H1 (cell line): ENCODE measurements around the gene WDFY4. TPM values are rescaled to one million over a fixed set of nuclear protein-coding genes. Genes with fewer than 3 reads are reported as not detected.

Experiments used
- CTCF ChIA-PET: fragments of 300-600 bp; sonication (Branson Sonifier 250); formaldehyde crosslinking; loops from one replicate; lab custom pipeline; 2021; ENCODE audit not compliant: partially characterized antibody; lab: Charles Lee
- POLR2A ChIA-PET: fragments of 300-600 bp; sonication (Branson Sonifier 250); formaldehyde crosslinking; loops from one replicate; lab custom pipeline; 2021; ENCODE audit warnings: inconsistent platforms; ENCODE audit not compliant: partially characterized antibody; lab: Charles Lee
- DNase-seq, 2 experiments: peaks; one replicate each; pipeline versions ENCODE4 v3.0.0 to v3.0.0-alpha.2; 2010 to 2022; ENCODE audit warnings: low spot score in 2 of 2, low read depth in 1 of 2, mixed read lengths in 1 of 2
- FAIRE-seq: peaks from 2 replicates; lab custom pipeline; 2011; peaks lifted over from hg19 to GRCh38; lab: Jason Lieb, UNC
- H2AFZ ChIP-seq: 2 replicates; pipeline ENCODE4 v1.8.1; 2012; ENCODE audit warnings: low read length, inconsistent platforms
- H2AK5ac ChIP-seq: 2 replicates; pipeline ENCODE4 v1.6.1; 2013; ENCODE audit warnings: low read depth, low read length
- H2BK120ac ChIP-seq: replicated peaks from 2 replicates; pipeline ENCODE3; 2013; ENCODE audit warnings: low read depth, low read length, inconsistent platforms
- H2BK12ac ChIP-seq: 2 replicates; pipeline ENCODE4 v1.6.1; 2013; ENCODE audit warnings: low read depth, low read length
- H2BK15ac ChIP-seq: 2 replicates; pipeline ENCODE4 v1.6.1; 2013; ENCODE audit warnings: low read length
- H2BK20ac ChIP-seq: 2 replicates; pipeline ENCODE4 v1.6.1; 2013; ENCODE audit warnings: low read length
- H2BK5ac ChIP-seq: 2 replicates; pipeline ENCODE4 v1.6.1; 2013; ENCODE audit warnings: low read depth, low read length
- H3K14ac ChIP-seq: 2 replicates; pipeline ENCODE4 v1.6.1; 2013; ENCODE audit warnings: inconsistent platforms; ENCODE audit not compliant: insufficient read length
- H3K18ac ChIP-seq: 2 replicates; pipeline ENCODE4 v1.6.1; 2013; ENCODE audit warnings: low read length; ENCODE audit errors: extremely low read depth
- H3K23ac ChIP-seq: 2 replicates; pipeline ENCODE4 v1.6.1; 2013; ENCODE audit warnings: inconsistent platforms; ENCODE audit not compliant: insufficient read length
- H3K23me2 ChIP-seq: 2 replicates; pipeline ENCODE4 v1.6.1; 2013; ENCODE audit warnings: low read depth, low read length
- H3K27ac ChIP-seq: 2 replicates; pipeline ENCODE4 v1.6.1; 2011; ENCODE audit warnings: low read depth, low read length, inconsistent platforms
- H3K27me3 ChIP-seq, 4 experiments: replicated peaks in 1 of 4; 1 replicate in 1 of 4; 2 replicates in 3 of 4; pipeline versions ENCODE4 v1.6.1 to v1.8.1; 2011 to 2013; ENCODE audit warnings: low read length in 3 of 4, mild to moderate bottlenecking in 3 of 4, inconsistent platforms in 2 of 4, mixed read lengths in 2 of 4, moderate library complexity in 1 of 4; ENCODE audit not compliant: control insufficient read depth in 3 of 4, insufficient read depth in 3 of 4; ENCODE audit errors: extremely low read depth in 1 of 4
- H3K36me3 ChIP-seq, 4 experiments: 2 replicates each; pipeline versions ENCODE4 v1.6.1 to v1.8.1; 2011 to 2013; ENCODE audit warnings: mild to moderate bottlenecking in 4 of 4, low read length in 3 of 4, moderate library complexity in 2 of 4, control low read depth in 1 of 4, inconsistent platforms in 1 of 4; ENCODE audit not compliant: insufficient read depth in 4 of 4, control insufficient read depth in 2 of 4
- H3K4ac ChIP-seq: replicated peaks from 2 replicates; pipeline ENCODE3; 2013; ENCODE audit warnings: low read length, low read depth, mixed read lengths, inconsistent platforms; ENCODE audit not compliant: insufficient read length
- H3K4me1 ChIP-seq, 4 experiments: replicated peaks in 1 of 4; 1 replicate in 1 of 4; 2 replicates in 3 of 4; pipeline versions ENCODE4 v1.6.1 to v1.8.1; 2011 to 2013; ENCODE audit warnings: low read length in 3 of 4, inconsistent platforms in 2 of 4, mixed read lengths in 1 of 4; ENCODE audit not compliant: insufficient read depth in 4 of 4, control insufficient read depth in 3 of 4
- H3K4me2 ChIP-seq, 2 experiments: 2 replicates each; pipeline versions ENCODE4 v1.6.1 to v1.8.1; 2011 to 2013; ENCODE audit warnings: low read depth in 2 of 2, low read length in 2 of 2, control low read depth in 1 of 2, inconsistent platforms in 1 of 2, mild to moderate bottlenecking in 1 of 2; ENCODE audit not compliant: insufficient read depth in 1 of 2
- H3K4me3 ChIP-seq, 4 experiments: fragments of 200-600, 300-600 bp in 1 of 4; sonication (generic), shearing (Covaris generic), sonication (Bioruptor Twin) in 1 of 4; 2 replicates each; pipeline versions ENCODE4 v1.5.1 to v1.8.1; 2011 to 2016; ENCODE audit warnings: low read length in 4 of 4, low read depth in 3 of 4, control low read depth in 2 of 4, inconsistent platforms in 2 of 4, mild to moderate bottlenecking in 2 of 4, mixed read lengths in 1 of 4, moderate library complexity in 1 of 4; ENCODE audit not compliant: insufficient read depth in 2 of 4; ENCODE audit errors: extremely low read depth in 1 of 4
- H3K56ac ChIP-seq: replicated peaks from 2 replicates; pipeline ENCODE3; 2013; ENCODE audit warnings: low read depth, mild to moderate bottlenecking, mixed read lengths, low read length, inconsistent platforms; ENCODE audit not compliant: insufficient read length
- H3K79me1 ChIP-seq: 2 replicates; pipeline ENCODE4 v1.6.1; 2013; ENCODE audit warnings: low read depth, low read length, control low read depth
- H3K79me2 ChIP-seq, 2 experiments: 2 replicates each; pipeline versions ENCODE4 v1.6.1 to v1.8.1; 2012 to 2013; ENCODE audit warnings: low read length in 2 of 2, mild to moderate bottlenecking in 2 of 2, inconsistent platforms in 1 of 2; ENCODE audit not compliant: insufficient read depth in 2 of 2, control insufficient read depth in 1 of 2
- H3K9ac ChIP-seq, 4 experiments: replicated peaks in 1 of 4; 1 replicate in 1 of 4; 2 replicates in 3 of 4; pipeline versions ENCODE4 v1.6.1 to v1.8.1; 2011 to 2013; ENCODE audit warnings: low read depth in 3 of 4, low read length in 3 of 4, control low read depth in 2 of 4, mild to moderate bottlenecking in 2 of 4, moderate library complexity in 2 of 4, inconsistent platforms in 1 of 4; ENCODE audit errors: extremely low read depth in 1 of 4
- H3K9me3 ChIP-seq, 2 experiments: 2 replicates each; pipeline versions ENCODE4 v1.6.1 to v1.8.1; 2012 to 2013; ENCODE audit warnings: mild to moderate bottlenecking in 2 of 2, moderate library complexity in 2 of 2, control low read depth in 1 of 2, inconsistent platforms in 1 of 2, low read depth in 1 of 2, low read length in 1 of 2, mixed read lengths in 1 of 2; ENCODE audit not compliant: insufficient read depth in 2 of 2
- H4K20me1 ChIP-seq, 2 experiments: replicated peaks in 1 of 2; 2 replicates each; pipeline versions ENCODE3 to v1.8.1; 2011 to 2013; ENCODE audit warnings: inconsistent platforms in 2 of 2, low read length in 2 of 2, mild to moderate bottlenecking in 1 of 2; ENCODE audit not compliant: insufficient read depth in 2 of 2, control insufficient read depth in 1 of 2
- H4K5ac ChIP-seq: 2 replicates; pipeline ENCODE4 v1.6.1; 2013; ENCODE audit warnings: low read length, low read depth, mixed read lengths, inconsistent platforms; ENCODE audit not compliant: insufficient read length
- H4K8ac ChIP-seq: 2 replicates; pipeline ENCODE4 v1.8.0; 2013; ENCODE audit warnings: mild to moderate bottlenecking, moderate library complexity, low read length, inconsistent platforms; ENCODE audit not compliant: insufficient read depth; ENCODE audit errors: extremely low read depth
- H4K91ac ChIP-seq: replicated peaks from 2 replicates; pipeline ENCODE3; 2013; ENCODE audit warnings: low read length, mixed read lengths, inconsistent platforms; ENCODE audit not compliant: insufficient read length
- ATF3 ChIP-seq: IDR thresholded peaks from 2 replicates; pipeline ENCODE4 v1.6.1; 2011; ENCODE audit warnings: low read depth, mild to moderate bottlenecking, low read length; ENCODE audit not compliant: insufficient read depth
- CBX8 ChIP-seq: fragments of 300-800, 300-1000 bp; sonication (generic); IDR thresholded peaks from 2 replicates; pipeline ENCODE4 v1.7.1; 2016; ENCODE audit warnings: low read depth, low read length, borderline replicate concordance
- E2F6 ChIP-seq: IDR thresholded peaks from 2 replicates; pipeline ENCODE4 v1.6.1; 2012; ENCODE audit warnings: inconsistent platforms
- JUN ChIP-seq: IDR thresholded peaks from 2 replicates; pipeline ENCODE4 v1.6.1; 2011; ENCODE audit warnings: low read depth, mild to moderate bottlenecking, improper control_type of control experiment, low read length
- MAFK ChIP-seq: IDR thresholded peaks from 2 replicates; pipeline ENCODE4 v1.6.1; 2012; ENCODE audit warnings: low read depth, mild to moderate bottlenecking, improper control_type of control experiment, low read length
- NANOG ChIP-seq: IDR thresholded peaks from 2 replicates; pipeline ENCODE4 v1.6.1; 2011; ENCODE audit warnings: low read length, low read depth, mild to moderate bottlenecking, inconsistent platforms; ENCODE audit not compliant: insufficient read depth, poor library complexity, severe bottlenecking
- RBBP5 ChIP-seq: IDR thresholded peaks from 2 replicates; pipeline ENCODE4 v1.7.1; 2012; ENCODE audit warnings: low read depth, mild to moderate bottlenecking, inconsistent platforms, low read length, moderate library complexity, borderline replicate concordance
- TAF1 ChIP-seq: IDR thresholded peaks from 2 replicates; pipeline ENCODE4 v1.6.1; 2011; ENCODE audit warnings: mild to moderate bottlenecking, low read depth, low read length
- TBP ChIP-seq: IDR thresholded peaks from 2 replicates; pipeline ENCODE4 v1.6.1; 2011; ENCODE audit warnings: low read depth, low read length, improper control_type of control experiment
- WGBS, 2 experiments: shearing (Covaris generic) in 1 of 2; methylation state at CpG; one replicate each; pipeline versions ENCODE4 v1.1.6 to v1.1.7; 2013 to 2015; ENCODE audit warnings: low lambda C conversion rate in 2 of 2, mixed read lengths in 2 of 2, inconsistent platforms in 1 of 2, low coverage in 1 of 2, missing lambda C conversion rate in 1 of 2; ENCODE audit not compliant: insufficient replicate concordance in 2 of 2, insufficient coverage in 1 of 2, insufficient read length in 1 of 2; ENCODE audit errors: extremely low coverage in 1 of 2, missing lambda C conversion rate in 1 of 2; 5-methylcytosine and 5-hydroxymethylcytosine counted together
- polyA plus RNA-seq, 7 experiments: library from polyadenylated mRNA; depleted of rRNA in 3 of 7; stranded (reverse) in 5 of 7; unstranded in 2 of 7; fragments of >200 nt in 5 of 7; fragments of 200-250 nt in 2 of 7; gene quantifications; 1 replicate in 5 of 7; 2 replicates in 1 of 7; 4 replicates in 1 of 7; pipeline versions ENCODE4 v1.2.1 to v1.2.3, GENCODE V29; 2011 to 2013; ENCODE audit warnings: missing spikeins in 2 of 7, mixed read lengths in 2 of 7
- total RNA-seq: library from RNA; stranded (reverse); fragmentation: NEBNext Ultra II Directional; extraction: Animal tissue kit (Norgen Biotek cat#: 25700); gene quantifications from 2 replicates; pipeline ENCODE4 v1.2.1, GENCODE V29; 2021

The WDFY4 gene
- total and polyA plus RNA-seq, 2 of the 8 experiments (the other 6 are each of a cell fraction or from before 2014, with no cell fraction given): not detected

GRCh38 chr10:48694371-48695030 lies 9.8 kb downstream of the WDFY4 start:
- H3K4ac ChIP-seq: no peak overlapping the region
- CTCF ChIA-PET: interaction anchor here (0.7 to 1.6 kb wide), 5 partner anchors 9 to 39 kb away, joined by 3 to 4 read pairs (median 4); no protein-coding TSS in a partner anchor
- no peak overlapping the region for H2BK12ac ChIP-seq
- POLR2A ChIA-PET: no interaction called here
- H3K79me2 ChIP-seq: no peaks in the 10 kb centered on the region
- no peak overlapping the region for H4K5ac ChIP-seq
- no peak overlapping the region for H3K18ac ChIP-seq
- H4K8ac ChIP-seq: no peak overlapping the region
- no peak overlapping the region for H3K9ac ChIP-seq
- no peak overlapping the region for H3K56ac ChIP-seq
- FAIRE-seq (no peak), DNase-seq (no peak)
- H2BK15ac ChIP-seq: no peak overlapping the region
- no peak overlapping the region for H2BK5ac ChIP-seq
- no peaks in the 10 kb centered on the region for H4K20me1 ChIP-seq
- H2BK120ac ChIP-seq: no peak overlapping the region
- no peak overlapping the region for H2AK5ac ChIP-seq
- H3K4me3 ChIP-seq: no peak overlapping the region
- no peak overlapping the region for H4K91ac ChIP-seq
- H3K23me2 ChIP-seq: no peaks in the 10 kb centered on the region
- peaks cover 0 to 5% (median 0%) of the 10 kb centered on the region in 4 experiments; a peak in 2 of 7 replicates for H3K4me1 ChIP-seq
- no peaks in the 10 kb centered on the region; a peak in 1 of 7 replicates for H3K27me3 ChIP-seq
- H3K27ac ChIP-seq: no peak overlapping the region
- H2BK20ac ChIP-seq: no peak overlapping the region
- no peak overlapping the region for H2AFZ ChIP-seq
- TF ChIP-seq CBX8: no peak
- TF ChIP-seq MAFK: no peak
- no peak for TF ChIP-seq RBBP5
- TF ChIP-seq JUN: no peak
- TF ChIP-seq E2F6: no peak
- no peak for TF ChIP-seq NANOG
- TF ChIP-seq TBP: no peak
- no peak for TF ChIP-seq TAF1
- TF ChIP-seq ATF3: no peak
- H3K14ac ChIP-seq: no peak overlapping the region
- WGBS, 2 experiments: 90% methylated on average over 7 of the region's 7 CpGs; no CpG with 5 or more reads in 1 of the 2 experiments
- no peaks in the 10 kb centered on the region for H3K9me3 ChIP-seq
- no peak overlapping the region for H3K23ac ChIP-seq
- H3K4me2 ChIP-seq: no peak overlapping the region
- H3K36me3 ChIP-seq: no peaks in the 10 kb centered on the region
- no peaks in the 10 kb centered on the region for H3K79me1 ChIP-seq
